Activated T-helper 2 cell treated with anti-CD3 and anti-CD28 coated beads, Interferon-gamma antibody, Interleukin-2, Interleukin-4, amounts not matched to agents 10 μg/mL and 5 μg/mL and 100 μg/mL, durations not matched to agents 14 hours and 24 hours and 36 hours (primary cell): ENCODE measurements around the gene FBXO33. TPM values are rescaled to one million over a fixed set of nuclear protein-coding genes. Genes with fewer than 3 reads are reported as not detected.

ENCODE experiments used
- DNase-seq: peaks from one replicate; pipeline ENCODE4 v3.0.0; 2021; ENCODE audit warnings: low spot score
- H3K27ac Mint-ChIP-seq: one replicate; pipeline ENCODE4 v1.8.0; 2021; ENCODE audit warnings: mixed read lengths
- H3K27me3 Mint-ChIP-seq: one replicate; pipeline ENCODE4 v1.8.0; 2021; ENCODE audit warnings: low read depth, mixed read lengths
- H3K36me3 Mint-ChIP-seq: one replicate; pipeline ENCODE4 v1.8.0; 2021; ENCODE audit warnings: low read depth, mixed read lengths
- H3K4me1 Mint-ChIP-seq: one replicate; pipeline ENCODE4 v1.8.0; 2021; ENCODE audit warnings: low read depth, mixed read lengths
- H3K4me3 Mint-ChIP-seq: one replicate; pipeline ENCODE4 v1.8.0; 2021; ENCODE audit warnings: low read depth, mild to moderate bottlenecking, moderate library complexity, mixed read lengths
- H3K9me3 Mint-ChIP-seq: one replicate; pipeline ENCODE4 v1.8.0; 2021; ENCODE audit warnings: mixed read lengths
- intact Hi-C: fragments of 100-400 bp; cut with micrococcal nuclease; formaldehyde crosslinking; loops from one replicate; pipeline ENCODE4 v1.15.1; 2023
- total RNA-seq: library from RNA; stranded (reverse); gene quantifications from 2 replicates; pipeline ENCODE4 v1.2.3, GENCODE V29; 2022

FBXO33 gene
- total RNA-seq, 1 donor from 2014 or later, result 15.7 TPM

DNA sequence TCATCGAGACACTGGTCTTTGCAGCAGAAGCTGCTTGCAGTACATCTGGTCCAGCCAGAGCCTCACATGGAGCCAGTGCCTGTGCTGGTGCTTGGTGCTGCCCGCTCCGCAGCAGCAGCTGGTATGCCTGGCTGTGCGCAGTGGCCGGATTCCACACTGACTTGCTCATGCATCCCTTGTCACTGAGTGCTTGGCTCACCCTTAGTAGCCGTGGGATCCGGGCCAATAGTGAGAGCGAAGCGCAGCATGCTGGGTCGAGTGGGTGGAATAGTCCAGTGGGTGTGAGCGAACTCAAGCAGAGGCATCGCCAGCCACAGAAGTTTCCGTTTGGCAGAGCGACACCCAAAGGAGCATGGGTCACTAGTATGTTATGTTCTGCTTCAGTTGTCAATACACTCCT is 10.1 kb upstream of the FBXO33 start:
- Mint-ChIP-seq H3K27me3 (no peaks in the 10 kb centered on the region), H3K4me3 (no peak overlapping the region), H3K27ac (no peak overlapping the region), H3K36me3 (no peaks in the 10 kb centered on the region), H3K4me1 (peaks cover 19% of the 10 kb centered on the region), H3K9me3 (no peaks in the 10 kb centered on the region)
- no peak for DNase-seq
- intact Hi-C loops, result no loop called here

DNA sequence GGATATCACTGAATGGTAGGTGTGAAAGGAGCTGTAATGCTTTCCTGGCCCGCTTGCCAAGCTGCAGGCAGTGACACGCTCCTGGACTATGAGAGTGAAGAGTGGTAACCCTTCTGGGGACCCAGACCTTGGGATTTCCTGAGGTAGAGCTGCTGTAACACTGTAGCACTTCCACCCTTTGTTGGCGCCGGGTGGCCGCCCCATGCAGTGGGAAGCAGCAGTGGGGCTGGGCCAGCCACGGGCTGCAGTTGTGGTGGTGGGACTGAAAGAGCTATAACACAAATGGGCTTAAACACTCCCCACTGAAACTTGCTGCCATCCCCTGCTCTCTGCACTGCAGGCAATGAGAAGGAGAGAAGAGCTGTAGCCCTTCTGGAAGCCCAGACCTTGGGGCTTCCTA is 9.6 kb upstream of the FBXO33 start:
- Mint-ChIP-seq H3K36me3 (no peaks in the 10 kb centered on the region), H3K27me3 (no peaks in the 10 kb centered on the region), H3K4me1 (peaks cover 15% of the 10 kb centered on the region), H3K27ac (no peak overlapping the region), H3K9me3 (no peaks in the 10 kb centered on the region), H3K4me3 (no peak overlapping the region)
- intact Hi-C loops, result no loop called here
- DNase-seq, result no peak

DNA sequence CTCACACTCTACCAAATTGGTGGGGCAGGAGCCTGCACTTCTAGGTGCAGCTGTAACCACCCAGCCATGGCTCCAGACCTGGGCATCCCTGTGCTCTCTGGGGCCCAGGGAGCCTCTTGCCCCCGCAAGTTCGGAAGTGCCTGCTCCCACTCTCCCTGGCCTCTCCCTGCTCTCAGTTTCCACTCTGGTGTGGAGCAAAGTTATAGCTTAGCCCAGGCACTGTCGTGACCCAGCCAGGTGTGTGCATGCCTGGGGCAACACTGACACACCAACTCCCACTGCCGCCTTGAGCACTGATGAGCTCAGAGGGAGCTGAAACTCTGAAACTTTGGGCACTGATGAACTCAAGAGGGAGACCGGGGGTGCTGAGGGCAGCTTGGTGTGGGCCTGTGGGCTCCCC is 8.7 kb upstream of the FBXO33 start:
- intact Hi-C loops, result no loop called here
- DNase-seq, result no peak
- Mint-ChIP-seq H3K27ac (no peak overlapping the region), H3K4me1 (peaks cover 7% of the 10 kb centered on the region), H3K36me3 (no peaks in the 10 kb centered on the region), H3K27me3 (no peaks in the 10 kb centered on the region), H3K9me3 (no peaks in the 10 kb centered on the region), H3K4me3 (no peak overlapping the region)

DNA sequence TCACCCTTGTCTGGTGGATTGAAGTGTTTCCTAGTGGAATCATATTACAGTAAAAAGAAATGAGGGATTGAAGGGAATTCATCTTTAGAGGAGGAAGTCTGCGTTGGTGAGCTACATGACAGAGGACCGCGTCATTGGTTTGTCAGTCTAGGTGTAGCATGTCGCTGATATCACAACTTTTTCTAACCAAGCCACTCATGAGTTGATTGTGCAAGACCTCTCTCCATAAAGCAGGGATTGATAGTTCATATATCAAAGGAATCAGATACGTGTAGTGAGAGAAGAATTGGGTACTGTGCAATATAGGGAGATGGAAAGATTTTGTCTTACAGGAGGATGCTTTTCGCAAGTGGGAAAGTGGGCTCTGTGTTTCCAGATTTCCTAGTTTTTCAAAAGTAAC is 3.0 kb upstream of the FBXO33 start:
- intact Hi-C loops, result no loop called here
- H3K9me3 Mint-ChIP-seq, result no peaks in the 10 kb centered on the region

DNA sequence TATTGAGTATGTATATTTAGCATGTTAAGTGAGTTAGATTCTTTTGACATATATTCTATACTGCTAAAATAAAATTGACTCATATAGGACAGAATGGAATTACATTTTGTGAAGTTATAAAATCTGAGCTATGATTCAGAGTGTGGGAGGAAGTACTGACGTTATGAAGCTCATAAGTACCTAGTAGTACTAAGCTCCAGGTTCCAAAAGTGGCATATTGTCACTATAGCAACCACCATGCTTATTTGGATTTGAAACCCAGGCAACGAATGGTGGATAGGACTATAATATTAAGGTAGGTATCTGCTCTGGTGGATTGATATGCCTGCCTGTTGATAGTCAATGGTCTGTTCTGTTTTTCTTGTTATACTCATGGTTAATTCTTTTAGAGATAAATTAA is 2.2 kb upstream of the FBXO33 start:
- no peaks in the 10 kb centered on the region for H3K27me3 Mint-ChIP-seq
- H3K27ac Mint-ChIP-seq, result no peak overlapping the region
- no peak overlapping the region for H3K4me3 Mint-ChIP-seq
- peaks cover 29% of the 10 kb centered on the region for H3K4me1 Mint-ChIP-seq
- no peak for DNase-seq
- intact Hi-C loops, result loop anchor here (5.0 kb wide), 1 partner anchor 52 kb away; no protein-coding TSS in a partner anchor
- no peaks in the 10 kb centered on the region for H3K9me3 Mint-ChIP-seq
- no peaks in the 10 kb centered on the region for H3K36me3 Mint-ChIP-seq

More for the DNA sequence above, 3.0 kb upstream of the FBXO33 start:
- Mint-ChIP-seq H3K27ac (no peak overlapping the region), H3K4me3 (no peak overlapping the region), H3K36me3 (no peaks in the 10 kb centered on the region), H3K4me1 (peaks cover 20% of the 10 kb centered on the region), H3K27me3 (no peaks in the 10 kb centered on the region)
- no peak for DNase-seq

DNA sequence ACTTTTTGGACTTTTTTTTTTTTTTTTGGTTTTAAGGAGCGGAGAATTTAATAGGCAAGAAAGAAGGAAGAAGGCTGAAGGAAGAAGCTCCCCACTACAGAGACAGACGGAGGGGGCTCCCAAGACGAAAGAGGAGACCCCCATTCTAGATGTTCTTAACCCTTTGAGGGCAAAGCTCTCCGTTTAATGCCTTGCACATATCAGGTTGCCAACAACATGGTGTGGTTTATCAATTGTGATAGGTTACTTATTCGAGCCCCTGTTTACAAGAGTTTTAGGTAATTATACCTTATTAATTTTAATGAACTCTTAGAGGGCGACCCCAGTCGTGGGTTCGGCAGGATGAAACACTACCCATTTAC is 1.2 kb upstream of the FBXO33 start:
- Mint-ChIP-seq H3K4me1 (peaks cover 35% of the 10 kb centered on the region), H3K27me3 (no peaks in the 10 kb centered on the region), H3K9me3 (no peaks in the 10 kb centered on the region), H3K36me3 (no peaks in the 10 kb centered on the region), H3K4me3 (peak overlapping the region; percentile 86), H3K27ac (peak overlapping the region; percentile 91)
- DNase-seq, result no peak
- intact Hi-C loops, result loop anchor here (2.0 to 5.0 kb wide), 2 partner anchors 15 to 51 kb away; no protein-coding TSS in a partner anchor

DNA sequence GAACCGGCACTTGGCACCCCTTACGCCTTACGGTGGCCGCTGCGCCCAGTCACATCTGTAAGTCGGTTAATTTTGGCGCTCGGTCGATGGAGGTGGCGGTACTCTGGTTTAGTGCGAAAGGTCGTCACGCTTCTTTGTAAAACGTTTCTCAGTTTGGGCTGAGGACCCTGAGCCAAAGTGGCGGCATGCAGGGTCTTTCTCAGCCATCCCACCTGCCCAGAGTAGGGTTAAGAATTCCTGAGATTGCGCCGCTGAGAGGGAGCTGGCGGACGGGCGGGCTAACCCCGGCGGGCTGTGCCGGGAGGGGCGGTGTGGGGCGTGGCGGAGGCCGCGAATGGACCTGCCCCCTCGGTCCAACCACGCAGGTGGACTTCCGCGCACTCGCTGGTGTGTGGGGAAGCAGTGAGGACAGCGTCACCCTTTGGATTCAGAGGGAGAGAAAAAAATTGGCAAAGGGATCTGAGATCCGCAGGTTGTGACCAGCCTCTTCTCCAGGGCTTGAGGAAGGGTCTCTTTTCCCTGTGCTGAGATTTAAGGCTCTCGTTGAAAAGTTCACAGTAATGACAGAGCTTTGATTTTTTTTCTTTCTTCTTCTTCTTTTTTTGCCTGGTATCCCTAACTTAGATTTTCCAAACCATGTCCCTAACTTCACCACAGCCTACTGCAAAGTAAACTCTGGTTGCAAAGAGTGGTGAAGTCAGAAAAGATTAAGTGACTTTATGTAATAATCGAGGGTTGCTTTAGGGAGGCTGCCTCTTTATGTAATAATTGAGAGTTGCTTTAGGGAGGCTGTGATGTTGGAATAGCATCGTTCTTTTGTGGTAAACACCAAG is 602 bp upstream of the FBXO33 start:
- peak; percentile 73 for DNase-seq
- peaks cover 36% of the 10 kb centered on the region for H3K4me1 Mint-ChIP-seq
- H3K36me3 Mint-ChIP-seq, result no peaks in the 10 kb centered on the region
- peak overlapping the region; percentile 86 for H3K4me3 Mint-ChIP-seq
- peak overlapping the region; percentile 91 for H3K27ac Mint-ChIP-seq
- no peaks in the 10 kb centered on the region for H3K9me3 Mint-ChIP-seq
- H3K27me3 Mint-ChIP-seq, result no peaks in the 10 kb centered on the region
- intact Hi-C loops, result loop anchor here (1.0 to 5.0 kb wide), 6 partner anchors 16 to 330 kb away; partner anchors contain the start of genes PNN and SEC23A

DNA sequence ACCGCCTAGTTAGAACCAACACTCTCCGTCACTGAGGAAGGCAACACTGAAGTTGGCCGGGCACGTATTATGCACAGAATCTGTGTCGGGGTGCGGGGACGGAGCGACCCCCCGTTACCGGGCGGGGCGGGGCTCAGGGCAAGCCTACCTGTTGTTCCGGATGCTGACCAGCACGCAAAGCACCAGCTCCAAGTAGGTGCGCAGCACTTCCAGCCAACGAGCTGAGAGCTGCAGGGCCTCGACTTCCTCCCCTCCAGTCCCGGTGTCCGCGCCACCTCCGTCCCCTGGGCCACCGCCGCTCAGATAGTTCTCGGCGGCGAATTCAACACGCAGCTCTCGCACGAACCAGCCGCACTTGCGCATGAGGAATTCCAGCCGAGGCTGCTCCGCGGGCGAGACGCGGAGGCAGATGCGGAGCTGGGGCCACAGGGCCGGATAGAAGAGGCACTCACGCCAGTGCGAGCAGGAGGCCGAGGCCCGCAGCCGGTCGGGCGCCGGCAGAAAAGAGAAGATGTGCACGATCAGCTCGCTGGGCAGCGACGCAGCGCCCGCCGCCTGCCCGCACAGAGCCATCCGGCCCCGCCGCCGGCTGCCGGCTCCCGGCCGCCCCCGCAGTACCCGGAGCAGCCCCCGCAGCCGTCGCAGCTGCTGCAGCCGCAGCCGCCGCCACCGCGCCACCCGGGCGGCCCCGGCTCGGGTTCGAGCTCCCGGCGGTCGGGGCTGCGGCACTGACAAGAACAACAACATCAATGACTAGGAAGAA is 636 bp downstream of the FBXO33 start:
- Mint-ChIP-seq H3K9me3 (no peaks in the 10 kb centered on the region), H3K27me3 (no peaks in the 10 kb centered on the region), H3K4me1 (peaks cover 41% of the 10 kb centered on the region), H3K27ac (peak overlapping the region; percentile 100), H3K36me3 (peaks cover under 1% of the 10 kb centered on the region), H3K4me3 (peak overlapping the region; percentile 99)
- peak; percentile 51 for DNase-seq
- intact Hi-C loops, result loop anchor here (1.0 to 5.0 kb wide), 6 partner anchors 17 to 328 kb away; partner anchors contain the start of genes PNN and SEC23A

DNA sequence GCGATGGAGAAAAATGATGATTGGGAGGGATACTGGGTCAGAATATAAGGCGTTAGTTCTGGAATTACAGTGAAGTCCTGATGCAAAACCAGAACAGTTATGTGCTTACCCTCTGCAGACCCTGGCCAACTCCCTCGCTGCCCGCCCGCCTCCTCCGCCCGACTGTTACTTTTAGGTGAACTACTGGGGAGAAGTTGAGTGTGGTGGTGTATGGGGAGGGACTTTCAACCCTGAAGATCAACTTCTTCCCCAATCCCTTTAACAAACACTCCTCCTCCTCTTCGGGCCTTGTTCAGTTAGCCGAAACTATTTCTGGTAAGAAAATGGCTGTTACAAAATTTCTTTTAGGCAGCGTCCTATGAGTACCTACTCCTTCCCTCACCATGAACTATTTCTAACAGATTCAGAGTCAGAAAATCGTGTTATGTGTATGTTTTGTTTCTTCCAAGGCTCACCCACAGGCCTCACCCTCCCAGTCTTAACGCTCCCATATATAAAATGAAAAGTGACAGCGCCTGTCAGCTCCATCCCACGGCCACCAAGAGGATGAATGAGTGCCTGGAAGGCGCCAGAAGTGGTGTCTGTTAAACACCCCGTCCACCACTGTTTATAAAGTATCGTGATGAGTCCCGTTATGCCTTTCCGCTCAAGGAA is 1.3 kb downstream of the FBXO33 start:
- no peak for DNase-seq
- Mint-ChIP-seq H3K4me1 (peaks cover 45% of the 10 kb centered on the region), H3K27ac (peak overlapping the region; percentile 96), H3K4me3 (peak overlapping the region; percentile 99), H3K27me3 (no peaks in the 10 kb centered on the region), H3K36me3 (peaks cover 5% of the 10 kb centered on the region), H3K9me3 (no peaks in the 10 kb centered on the region)
- intact Hi-C loops, result loop anchor here (5.0 kb wide), 1 partner anchor 49 kb away; no protein-coding TSS in a partner anchor

DNA sequence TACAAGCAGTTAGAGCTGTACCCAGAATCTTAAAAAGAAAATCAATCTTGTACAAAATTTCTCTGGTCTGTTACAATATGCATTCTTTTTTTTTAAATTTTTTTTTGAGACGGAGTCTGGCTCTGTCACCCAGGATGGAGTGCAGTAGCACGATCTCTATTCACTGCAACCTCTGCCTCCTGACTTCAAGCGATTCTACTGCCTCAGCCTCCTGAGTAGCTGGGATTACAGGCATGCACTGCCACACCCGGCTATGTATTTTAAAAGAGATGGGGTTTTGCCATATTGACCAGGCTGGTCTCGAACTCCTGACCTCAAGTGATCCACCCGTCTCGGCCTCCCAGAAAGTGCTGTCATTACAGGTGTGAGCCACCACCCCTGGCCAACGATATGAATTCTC is 4.1 kb downstream of the FBXO33 start:
- intact Hi-C loops, result no loop called here
- H3K4me1 Mint-ChIP-seq, result peaks cover 42% of the 10 kb centered on the region
- DNase-seq, result no peak
- no peaks in the 10 kb centered on the region for H3K9me3 Mint-ChIP-seq
- H3K27me3 Mint-ChIP-seq, result no peaks in the 10 kb centered on the region
- peaks cover 5% of the 10 kb centered on the region for H3K36me3 Mint-ChIP-seq
- H3K27ac Mint-ChIP-seq, result no peak overlapping the region
- no peak overlapping the region for H3K4me3 Mint-ChIP-seq

DNA sequence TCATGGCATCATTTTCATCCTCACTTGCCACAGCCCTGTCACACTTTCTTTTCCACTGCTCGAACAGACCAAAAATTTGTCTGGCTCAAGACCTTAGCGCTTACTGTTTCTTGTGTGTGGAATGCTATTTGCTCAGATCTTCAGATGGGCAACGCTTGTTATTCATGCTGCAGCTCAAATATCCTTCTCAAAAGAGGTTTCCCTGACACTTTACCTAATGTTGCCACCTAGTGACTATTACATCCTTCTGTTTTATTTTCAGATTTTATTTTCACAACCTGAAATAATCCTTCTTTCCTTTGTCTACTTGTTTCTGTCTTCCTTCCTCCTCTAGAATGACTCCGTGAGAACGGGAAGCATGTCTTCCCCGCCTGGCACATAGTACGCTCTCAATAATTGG is 5.6 kb downstream of the FBXO33 start:
- Mint-ChIP-seq H3K4me1 (peaks cover 45% of the 10 kb centered on the region), H3K27ac (peak overlapping the region; percentile 2), H3K36me3 (peaks cover 8% of the 10 kb centered on the region), H3K27me3 (no peaks in the 10 kb centered on the region), H3K9me3 (no peaks in the 10 kb centered on the region), H3K4me3 (no peak overlapping the region)
- no peak for DNase-seq
- intact Hi-C loops, result no loop called here

DNA sequence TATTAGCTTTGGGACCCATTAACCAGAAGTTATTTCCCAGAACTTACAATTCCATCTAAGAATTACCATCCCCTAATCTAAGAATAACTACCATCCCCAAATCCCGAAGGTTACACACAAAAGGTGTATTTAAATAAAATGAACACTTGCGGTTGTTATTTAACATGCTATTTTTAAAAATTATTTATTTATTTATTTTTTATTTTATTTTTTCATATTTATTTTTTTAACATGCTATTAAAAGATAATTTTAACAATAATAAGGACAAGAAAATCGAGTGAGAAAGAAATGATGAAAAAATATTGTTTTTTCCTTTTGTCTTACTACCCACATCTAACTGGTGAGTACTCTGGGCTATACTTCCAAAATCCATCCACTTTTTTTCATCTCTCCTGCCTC is 6.3 kb downstream of the FBXO33 start:
- Mint-ChIP-seq H3K36me3 (peaks cover 13% of the 10 kb centered on the region), H3K4me3 (no peak overlapping the region), H3K4me1 (peaks cover 43% of the 10 kb centered on the region), H3K27me3 (no peaks in the 10 kb centered on the region), H3K27ac (no peak overlapping the region), H3K9me3 (no peaks in the 10 kb centered on the region)
- DNase-seq, result no peak
- intact Hi-C loops, result no loop called here
